H1 (cell line): Measurements from ENCODE around the gene ZNF280B. TPM values are rescaled to one million over a fixed set of nuclear protein-coding genes. Genes with fewer than 3 reads are reported as not detected.

Experiments
- CTCF ChIA-PET: fragments of 300-600 bp; sonication (Branson Sonifier 250); formaldehyde crosslinking; loops from one replicate; lab custom pipeline; 2021; ENCODE audit not compliant: partially characterized antibody; lab: Charles Lee
- POLR2A ChIA-PET: fragments of 300-600 bp; sonication (Branson Sonifier 250); formaldehyde crosslinking; loops from one replicate; lab custom pipeline; 2021; ENCODE audit warnings: inconsistent platforms; ENCODE audit not compliant: partially characterized antibody; lab: Charles Lee
- DNase-seq, 2 experiments: peaks; one replicate each; pipeline versions ENCODE4 v3.0.0 to v3.0.0-alpha.2; 2010 to 2022; ENCODE audit warnings: low spot score in 2 of 2, low read depth in 1 of 2, mixed read lengths in 1 of 2
- FAIRE-seq: peaks from 2 replicates; lab custom pipeline; 2011; peaks lifted over from hg19 to GRCh38; lab: Jason Lieb, UNC
- H2AFZ ChIP-seq: 2 replicates; pipeline ENCODE4 v1.8.1; 2012; ENCODE audit warnings: low read length, inconsistent platforms
- H2AK5ac ChIP-seq: 2 replicates; pipeline ENCODE4 v1.6.1; 2013; ENCODE audit warnings: low read depth, low read length
- H2BK120ac ChIP-seq: replicated peaks from 2 replicates; pipeline ENCODE3; 2013; ENCODE audit warnings: low read depth, low read length, inconsistent platforms
- H2BK12ac ChIP-seq: 2 replicates; pipeline ENCODE4 v1.6.1; 2013; ENCODE audit warnings: low read depth, low read length
- H2BK15ac ChIP-seq: 2 replicates; pipeline ENCODE4 v1.6.1; 2013; ENCODE audit warnings: low read length
- H2BK20ac ChIP-seq: 2 replicates; pipeline ENCODE4 v1.6.1; 2013; ENCODE audit warnings: low read length
- H2BK5ac ChIP-seq: 2 replicates; pipeline ENCODE4 v1.6.1; 2013; ENCODE audit warnings: low read depth, low read length
- H3K14ac ChIP-seq: 2 replicates; pipeline ENCODE4 v1.6.1; 2013; ENCODE audit warnings: inconsistent platforms; ENCODE audit not compliant: insufficient read length
- H3K18ac ChIP-seq: 2 replicates; pipeline ENCODE4 v1.6.1; 2013; ENCODE audit warnings: low read length; ENCODE audit errors: extremely low read depth
- H3K23ac ChIP-seq: 2 replicates; pipeline ENCODE4 v1.6.1; 2013; ENCODE audit warnings: inconsistent platforms; ENCODE audit not compliant: insufficient read length
- H3K23me2 ChIP-seq: 2 replicates; pipeline ENCODE4 v1.6.1; 2013; ENCODE audit warnings: low read depth, low read length
- H3K27ac ChIP-seq: 2 replicates; pipeline ENCODE4 v1.6.1; 2011; ENCODE audit warnings: low read depth, low read length, inconsistent platforms
- H3K27me3 ChIP-seq, 4 experiments: replicated peaks in 1 of 4; 1 replicate in 1 of 4; 2 replicates in 3 of 4; pipeline versions ENCODE4 v1.6.1 to v1.8.1; 2011 to 2013; ENCODE audit warnings: low read length in 3 of 4, mild to moderate bottlenecking in 3 of 4, inconsistent platforms in 2 of 4, mixed read lengths in 2 of 4, moderate library complexity in 1 of 4; ENCODE audit not compliant: control insufficient read depth in 3 of 4, insufficient read depth in 3 of 4; ENCODE audit errors: extremely low read depth in 1 of 4
- H3K36me3 ChIP-seq, 4 experiments: 2 replicates each; pipeline versions ENCODE4 v1.6.1 to v1.8.1; 2011 to 2013; ENCODE audit warnings: mild to moderate bottlenecking in 4 of 4, low read length in 3 of 4, moderate library complexity in 2 of 4, control low read depth in 1 of 4, inconsistent platforms in 1 of 4; ENCODE audit not compliant: insufficient read depth in 4 of 4, control insufficient read depth in 2 of 4
- H3K4ac ChIP-seq: replicated peaks from 2 replicates; pipeline ENCODE3; 2013; ENCODE audit warnings: low read length, low read depth, mixed read lengths, inconsistent platforms; ENCODE audit not compliant: insufficient read length
- H3K4me1 ChIP-seq, 4 experiments: replicated peaks in 1 of 4; 1 replicate in 1 of 4; 2 replicates in 3 of 4; pipeline versions ENCODE4 v1.6.1 to v1.8.1; 2011 to 2013; ENCODE audit warnings: low read length in 3 of 4, inconsistent platforms in 2 of 4, mixed read lengths in 1 of 4; ENCODE audit not compliant: insufficient read depth in 4 of 4, control insufficient read depth in 3 of 4
- H3K4me2 ChIP-seq, 2 experiments: 2 replicates each; pipeline versions ENCODE4 v1.6.1 to v1.8.1; 2011 to 2013; ENCODE audit warnings: low read depth in 2 of 2, low read length in 2 of 2, control low read depth in 1 of 2, inconsistent platforms in 1 of 2, mild to moderate bottlenecking in 1 of 2; ENCODE audit not compliant: insufficient read depth in 1 of 2
- H3K4me3 ChIP-seq, 4 experiments: fragments of 200-600, 300-600 bp in 1 of 4; sonication (generic), shearing (Covaris generic), sonication (Bioruptor Twin) in 1 of 4; 2 replicates each; pipeline versions ENCODE4 v1.5.1 to v1.8.1; 2011 to 2016; ENCODE audit warnings: low read length in 4 of 4, low read depth in 3 of 4, control low read depth in 2 of 4, inconsistent platforms in 2 of 4, mild to moderate bottlenecking in 2 of 4, mixed read lengths in 1 of 4, moderate library complexity in 1 of 4; ENCODE audit not compliant: insufficient read depth in 2 of 4; ENCODE audit errors: extremely low read depth in 1 of 4
- H3K56ac ChIP-seq: replicated peaks from 2 replicates; pipeline ENCODE3; 2013; ENCODE audit warnings: low read depth, mild to moderate bottlenecking, mixed read lengths, low read length, inconsistent platforms; ENCODE audit not compliant: insufficient read length
- H3K79me1 ChIP-seq: 2 replicates; pipeline ENCODE4 v1.6.1; 2013; ENCODE audit warnings: low read depth, low read length, control low read depth
- H3K79me2 ChIP-seq, 2 experiments: 2 replicates each; pipeline versions ENCODE4 v1.6.1 to v1.8.1; 2012 to 2013; ENCODE audit warnings: low read length in 2 of 2, mild to moderate bottlenecking in 2 of 2, inconsistent platforms in 1 of 2; ENCODE audit not compliant: insufficient read depth in 2 of 2, control insufficient read depth in 1 of 2
- H3K9ac ChIP-seq, 4 experiments: replicated peaks in 1 of 4; 1 replicate in 1 of 4; 2 replicates in 3 of 4; pipeline versions ENCODE4 v1.6.1 to v1.8.1; 2011 to 2013; ENCODE audit warnings: low read depth in 3 of 4, low read length in 3 of 4, control low read depth in 2 of 4, mild to moderate bottlenecking in 2 of 4, moderate library complexity in 2 of 4, inconsistent platforms in 1 of 4; ENCODE audit errors: extremely low read depth in 1 of 4
- H3K9me3 ChIP-seq, 2 experiments: 2 replicates each; pipeline versions ENCODE4 v1.6.1 to v1.8.1; 2012 to 2013; ENCODE audit warnings: mild to moderate bottlenecking in 2 of 2, moderate library complexity in 2 of 2, control low read depth in 1 of 2, inconsistent platforms in 1 of 2, low read depth in 1 of 2, low read length in 1 of 2, mixed read lengths in 1 of 2; ENCODE audit not compliant: insufficient read depth in 2 of 2
- H4K20me1 ChIP-seq, 2 experiments: replicated peaks in 1 of 2; 2 replicates each; pipeline versions ENCODE3 to v1.8.1; 2011 to 2013; ENCODE audit warnings: inconsistent platforms in 2 of 2, low read length in 2 of 2, mild to moderate bottlenecking in 1 of 2; ENCODE audit not compliant: insufficient read depth in 2 of 2, control insufficient read depth in 1 of 2
- H4K5ac ChIP-seq: 2 replicates; pipeline ENCODE4 v1.6.1; 2013; ENCODE audit warnings: low read length, low read depth, mixed read lengths, inconsistent platforms; ENCODE audit not compliant: insufficient read length
- H4K8ac ChIP-seq: 2 replicates; pipeline ENCODE4 v1.8.0; 2013; ENCODE audit warnings: mild to moderate bottlenecking, moderate library complexity, low read length, inconsistent platforms; ENCODE audit not compliant: insufficient read depth; ENCODE audit errors: extremely low read depth
- H4K91ac ChIP-seq: replicated peaks from 2 replicates; pipeline ENCODE3; 2013; ENCODE audit warnings: low read length, mixed read lengths, inconsistent platforms; ENCODE audit not compliant: insufficient read length
- CBX5 ChIP-seq: fragments of 300-800, 300-1000 bp; sonication (generic); IDR thresholded peaks from 2 replicates; pipeline ENCODE4 v1.7.1; 2016; ENCODE audit warnings: antibody characterized with exemption, low read length, low read depth
- CREB1 ChIP-seq: IDR thresholded peaks from 2 replicates; pipeline ENCODE4 v1.6.1; 2012; ENCODE audit warnings: inconsistent platforms
- HDAC2 ChIP-seq, 2 experiments: fragments of 300-600 bp in 1 of 2; sonication (generic) in 1 of 2; IDR thresholded peaks; 2 replicates each; pipeline ENCODE4 v1.6.1; 2011 to 2012; ENCODE audit warnings: low read depth in 2 of 2, low read length in 2 of 2, mild to moderate bottlenecking in 2 of 2, moderate library complexity in 2 of 2, borderline replicate concordance in 1 of 2, inconsistent platforms in 1 of 2
- MAFK ChIP-seq: IDR thresholded peaks from 2 replicates; pipeline ENCODE4 v1.6.1; 2012; ENCODE audit warnings: low read depth, mild to moderate bottlenecking, improper control_type of control experiment, low read length
- RNF2 ChIP-seq: fragments of 200-900, 300-1000 bp; sonication (generic); IDR thresholded peaks from 2 replicates; pipeline ENCODE4 v1.7.1; 2016; ENCODE audit warnings: borderline replicate concordance, low read depth, mild to moderate bottlenecking, antibody characterized with exemption, low read length; ENCODE audit not compliant: poor library complexity, severe bottlenecking; ENCODE audit errors: missing control alignments
- SP1 ChIP-seq: IDR thresholded peaks from 2 replicates; pipeline ENCODE4 v1.6.1; 2011; ENCODE audit warnings: low read depth, low read length
- SRF ChIP-seq: IDR thresholded peaks from 2 replicates; pipeline ENCODE4 v1.6.1; 2011; ENCODE audit warnings: mild to moderate bottlenecking, low read depth, low read length, moderate library complexity
- TAF1 ChIP-seq: IDR thresholded peaks from 2 replicates; pipeline ENCODE4 v1.6.1; 2011; ENCODE audit warnings: mild to moderate bottlenecking, low read depth, low read length
- TAF7 ChIP-seq: optimal IDR thresholded peaks from 2 replicates; pipeline ENCODE3; 2011; ENCODE audit warnings: low read depth, mild to moderate bottlenecking, inconsistent platforms, low read length, moderate library complexity, borderline replicate concordance
- TEAD4 ChIP-seq: IDR thresholded peaks from 2 replicates; pipeline ENCODE4 v1.6.1; 2012; ENCODE audit warnings: low read depth, low read length, inconsistent platforms, mixed read lengths
- USF2 ChIP-seq: IDR thresholded peaks from 2 replicates; pipeline ENCODE4 v1.6.1; 2011; ENCODE audit warnings: low read length, improper control_type of control experiment
- WGBS, 2 experiments: shearing (Covaris generic) in 1 of 2; methylation state at CpG; one replicate each; pipeline versions ENCODE4 v1.1.6 to v1.1.7; 2013 to 2015; ENCODE audit warnings: low lambda C conversion rate in 2 of 2, mixed read lengths in 2 of 2, inconsistent platforms in 1 of 2, low coverage in 1 of 2, missing lambda C conversion rate in 1 of 2; ENCODE audit not compliant: insufficient replicate concordance in 2 of 2, insufficient coverage in 1 of 2, insufficient read length in 1 of 2; ENCODE audit errors: extremely low coverage in 1 of 2, missing lambda C conversion rate in 1 of 2; 5-methylcytosine and 5-hydroxymethylcytosine counted together
- polyA plus RNA-seq, 7 experiments: library from polyadenylated mRNA; depleted of rRNA in 3 of 7; stranded (reverse) in 5 of 7; unstranded in 2 of 7; fragments of >200 nt in 5 of 7; fragments of 200-250 nt in 2 of 7; gene quantifications; 1 replicate in 5 of 7; 2 replicates in 1 of 7; 4 replicates in 1 of 7; pipeline versions ENCODE4 v1.2.1 to v1.2.3, GENCODE V29; 2011 to 2013; ENCODE audit warnings: missing spikeins in 2 of 7, mixed read lengths in 2 of 7
- total RNA-seq: library from RNA; stranded (reverse); fragmentation: NEBNext Ultra II Directional; extraction: Animal tissue kit (Norgen Biotek cat#: 25700); gene quantifications from 2 replicates; pipeline ENCODE4 v1.2.1, GENCODE V29; 2021
- TF ChIP-seq, protein P1 (sequence below): IDR thresholded peaks from 2 replicates; pipeline ENCODE4 v1.6.1; 2012; ENCODE audit warnings: inconsistent platforms

The ZNF280B gene
- total and polyA plus RNA-seq, 2 of the 8 experiments (the other 6 are each of a cell fraction or from before 2014, with no cell fraction given), result 4.8 to 11.7 TPM

GRCh38 chr22:22548910-22549309, 40.4 kb upstream of the ZNF280B start:
- FAIRE-seq (no peak), DNase-seq (no peak)
- Histone ChIP-seq H3K4ac (no peak overlapping the region), H3K4me3 (no peak overlapping the region), H2AFZ (no peak overlapping the region), H2BK12ac (no peak overlapping the region), H2BK20ac (no peak overlapping the region), H3K4me2 (no peak overlapping the region), H3K36me3 (no peaks in the 10 kb centered on the region), H3K56ac (no peak overlapping the region), H3K9ac (no peak overlapping the region), H3K27ac (no peak overlapping the region), H4K91ac (no peak overlapping the region), H4K5ac (no peak overlapping the region), H2BK15ac (no peak overlapping the region), H4K8ac (no peak overlapping the region), H3K4me1 (no peaks in the 10 kb centered on the region), H4K20me1 (peaks cover 0 to 1% of the 10 kb centered on the region in 2 experiments), H2AK5ac (no peak overlapping the region), H3K23me2 (no peaks in the 10 kb centered on the region), H3K27me3 (peaks cover 23 to 68% (median 41%) of the 10 kb centered on the region in 4 experiments), H3K79me2 (no peaks in the 10 kb centered on the region), H3K18ac (no peak overlapping the region), H2BK5ac (no peak overlapping the region), H3K23ac (no peak overlapping the region), H3K9me3 (peaks cover 27 to 46% of the 10 kb centered on the region in 2 experiments; a peak in 3 of 4 replicates), H2BK120ac (no peak overlapping the region), H3K14ac (no peak overlapping the region), H3K79me1 (no peaks in the 10 kb centered on the region)
- ChIA-PET POLR2A (no interaction called here), CTCF (no interaction called here)
- 81% methylated on average over 1 of the region's 1 CpG; no CpG with 5 or more reads in 1 of the 2 experiments for WGBS, 2 experiments
- TF ChIP-seq USF2, result no peak
- no peak for TF ChIP-seq HDAC2 (IDR thresholded peaks at IDR 0.05; ENCODE audit: borderline replicate concordance in 1 of 2, low read depth in 2 of 2, low read length in 2 of 2)
- no peak for TF ChIP-seq RNF2
- no peak for TF ChIP-seq SRF
- no peak for TF ChIP-seq MAFK
- no peak for TF ChIP-seq TAF7
- no peak for TF ChIP-seq SP1
- no peak for TF ChIP-seq CREB1
- TF ChIP-seq TAF1, result no peak
- TF ChIP-seq CBX5, result no peak
- no peak for TF ChIP-seq TEAD4
- TF ChIP-seq, protein P1, sequence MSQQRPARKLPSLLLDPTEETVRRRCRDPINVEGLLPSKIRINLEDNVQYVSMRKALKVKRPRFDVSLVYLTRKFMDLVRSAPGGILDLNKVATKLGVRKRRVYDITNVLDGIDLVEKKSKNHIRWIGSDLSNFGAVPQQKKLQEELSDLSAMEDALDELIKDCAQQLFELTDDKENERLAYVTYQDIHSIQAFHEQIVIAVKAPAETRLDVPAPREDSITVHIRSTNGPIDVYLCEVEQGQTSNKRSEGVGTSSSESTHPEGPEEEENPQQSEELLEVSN, result no peak
